B cell (primary cell): ENCODE data around the gene SREK1. TPM values are rescaled to one million over a fixed set of nuclear protein-coding genes. Genes with fewer than 3 reads are reported as not detected.

Experiments
- ATAC-seq: fragments of 200-7000 bp; cut with Tn5 transposase; one replicate; pipeline ENCODE4 v1.10.0; 2021; ENCODE audit warnings: low read depth, mild to moderate bottlenecking, moderate number of reproducible peaks, moderate library complexity
- CTCF ChIA-PET: fragments of 350-600 bp; sonication (Branson Sonifier 250); formaldehyde crosslinking; loops from one replicate; lab custom pipeline; 2021; ENCODE audit warnings: antibody characterized with exemption, inconsistent platforms; lab: Charles Lee
- POLR2A ChIA-PET: fragments of 350-600 bp; sonication (Branson Sonifier 250); formaldehyde crosslinking; loops from one replicate; lab custom pipeline; 2021; ENCODE audit warnings: antibody characterized with exemption; lab: Charles Lee
- DNase-seq: peaks from one replicate; pipeline ENCODE4 v3.0.0; 2013
- H2AFZ ChIP-seq: 2 replicates; pipeline ENCODE4 v1.6.1; 2012; ENCODE audit warnings: mild to moderate bottlenecking, low read depth, low read length; ENCODE audit not compliant: insufficient read depth, poor library complexity, severe bottlenecking
- H3K27ac ChIP-seq, 2 donors: 1 replicate in 1 of 2; 2 replicates in 1 of 2; pipeline ENCODE4 v1.5.1; 2012 to 2013; ENCODE audit warnings: low read length in 2 of 2, mild to moderate bottlenecking in 2 of 2, moderate library complexity in 1 of 2
- H3K27me3 ChIP-seq, 4 experiments: fragments of 200-600 bp in 1 of 4; sonication (generic) in 1 of 4; replicated peaks in 1 of 4; 1 replicate in 2 of 4; 2 replicates in 2 of 4; pipeline versions ENCODE4 v1.6.1 to v1.7.0; 2013 to 2016; ENCODE audit warnings: low read length in 3 of 4, mild to moderate bottlenecking in 2 of 4, mixed read lengths in 1 of 4, moderate library complexity in 1 of 4; ENCODE audit not compliant: insufficient read depth in 4 of 4, control insufficient read depth in 3 of 4; ENCODE audit errors: control extremely low read depth in 1 of 4
- H3K36me3 ChIP-seq, 2 experiments: replicated peaks in 1 of 2; 1 replicate in 1 of 2; 2 replicates in 1 of 2; pipeline versions ENCODE4 v1.6.1 to v1.7.1; 2013; ENCODE audit warnings: low read length in 1 of 2; ENCODE audit not compliant: insufficient read depth in 2 of 2, control insufficient read depth in 1 of 2; ENCODE audit errors: control extremely low read depth in 1 of 2, extremely low read depth in 1 of 2
- H3K4me1 ChIP-seq, 2 donors: fragments of 200-600 bp in 1 of 2; sonication (generic) in 1 of 2; 1 replicate in 1 of 2; 2 replicates in 1 of 2; pipeline versions ENCODE4 v1.5.1 to v1.6.1; 2013 to 2017; ENCODE audit warnings: low read length in 2 of 2; ENCODE audit not compliant: control insufficient read depth in 2 of 2, insufficient read depth in 2 of 2
- H3K4me2 ChIP-seq: replicated peaks from 2 replicates; pipeline ENCODE3; 2012; ENCODE audit warnings: mild to moderate bottlenecking, low read depth, low read length; ENCODE audit not compliant: poor library complexity, severe bottlenecking
- H3K4me3 ChIP-seq, 5 experiments: fragments of 200-600 bp in 1 of 5; sonication (generic) in 1 of 5; 1 replicate in 3 of 5; 2 replicates in 2 of 5; pipeline versions ENCODE4 v1.5.1 to v1.7.0; 2011 to 2016; ENCODE audit warnings: low read length in 4 of 5, mild to moderate bottlenecking in 4 of 5, low read depth in 2 of 5, control low read depth in 1 of 5, moderate library complexity in 1 of 5; ENCODE audit not compliant: insufficient read depth in 1 of 5; ENCODE audit errors: control extremely low read depth in 1 of 5, extremely low read depth in 1 of 5
- H3K79me2 ChIP-seq: fragments of 200-600 bp; sonication (generic); one replicate; pipeline ENCODE4 v1.6.0; 2016; ENCODE audit warnings: low read length; ENCODE audit not compliant: control insufficient read depth, insufficient read depth
- H3K9ac ChIP-seq: fragments of 200-600 bp; sonication (generic); 2 replicates; pipeline ENCODE4 v1.6.1; 2017; ENCODE audit warnings: mild to moderate bottlenecking, low read length, moderate library complexity
- H3K9me3 ChIP-seq, 3 donors: one replicate each; pipeline versions ENCODE4 v1.6.1 to v1.7.1; 2013; ENCODE audit warnings: low read length in 2 of 3; ENCODE audit not compliant: control insufficient read depth in 2 of 3, insufficient read depth in 1 of 3; ENCODE audit errors: control extremely low read depth in 1 of 3
- H4K20me1 ChIP-seq: 2 replicates; pipeline ENCODE4 v1.6.0; 2012; ENCODE audit warnings: mild to moderate bottlenecking, low read length; ENCODE audit not compliant: insufficient read depth, control insufficient read depth, poor library complexity, severe bottlenecking
- H3K27ac Mint-ChIP-seq: one replicate; pipeline ENCODE4 v1.8.0; 2021; ENCODE audit warnings: mixed read lengths
- H3K27me3 Mint-ChIP-seq: one replicate; pipeline ENCODE4 v1.8.0; 2021; ENCODE audit warnings: mixed read lengths
- H3K4me1 Mint-ChIP-seq: one replicate; pipeline ENCODE4 v1.8.0; 2021; ENCODE audit warnings: mixed read lengths
- H3K4me3 Mint-ChIP-seq: one replicate; pipeline ENCODE4 v1.8.0; 2021; ENCODE audit warnings: mixed read lengths
- H3K9me3 Mint-ChIP-seq: one replicate; pipeline ENCODE4 v1.8.0; 2022; ENCODE audit warnings: mixed read lengths; ENCODE audit not compliant: insufficient read depth
- CTCF ChIP-seq: fragments of 200-600 bp; IDR thresholded peaks from one replicate; pipeline ENCODE4 v1.8.0; 2022; ENCODE audit warnings: antibody characterized with exemption, mild to moderate bottlenecking
- EZH2 ChIP-seq: IDR thresholded peaks from 2 replicates; pipeline ENCODE4 v1.6.1; 2012; ENCODE audit warnings: borderline replicate concordance, low read depth, mild to moderate bottlenecking, moderate library complexity, low read length; ENCODE audit not compliant: insufficient read depth, poor library complexity, severe bottlenecking
- WGBS: methylation state at CpG from one replicate; pipeline ENCODE4 v1.1.5; 2013; ENCODE audit warnings: missing lambda C conversion rate; ENCODE audit not compliant: insufficient coverage; 5-methylcytosine and 5-hydroxymethylcytosine counted together
- intact Hi-C: fragments of 100-400 bp; cut with micrococcal nuclease; formaldehyde crosslinking; loops from one replicate; pipeline ENCODE4 v1.10.0; 2022
- polyA plus RNA-seq: library from polyadenylated mRNA; depleted of rRNA; stranded (reverse); fragments of >200 nt; gene quantifications from 2 replicates; pipeline ENCODE4 v1.2.3, GENCODE V29; 2012
- total RNA-seq, 2 donors: library from RNA; stranded (reverse); fragments of 120-200 nt in 1 of 2; gene quantifications; 1 replicate in 1 of 2; 2 replicates in 1 of 2; pipeline versions ENCODE4 v1.2.3 to v1.2.4, GENCODE V29; 2013 to 2022

SREK1 gene
- total and polyA plus RNA-seq, 2 donors (not counting 1 experiment from before 2014, with no cell fraction given), result 24.1 to 117 TPM

GRCh38 chr5:66231508-66231907, 87.4 kb downstream of the SREK1 start:
- ATAC-seq, result no peak
- Histone ChIP-seq H3K9ac (no peak overlapping the region), H3K27ac (no peak overlapping the region), H4K20me1 (no peaks in the 10 kb centered on the region), H3K79me2 (no peaks in the 10 kb centered on the region), H3K4me3 (no peak overlapping the region), H3K4me1 (no peaks in the 10 kb centered on the region), H2AFZ (no peak overlapping the region), H3K4me2 (no peak overlapping the region), H3K27me3 (no peaks in the 10 kb centered on the region), H3K36me3 (no peaks in the 10 kb centered on the region), H3K9me3 (no peaks in the 10 kb centered on the region)
- ChIA-PET POLR2A (no interaction called here), CTCF (no interaction called here)
- no CpG with 5 or more reads among the region's 2 CpGs for WGBS
- TF ChIP-seq EZH2 (no peak), CTCF (no peak)
- Mint-ChIP-seq H3K4me1 (no peaks in the 10 kb centered on the region), H3K27me3 (peaks cover 7% of the 10 kb centered on the region), H3K4me3 (no peak overlapping the region), H3K9me3 (no peaks in the 10 kb centered on the region), H3K27ac (no peak overlapping the region)
- intact Hi-C loops, result no loop called here
- no peak for DNase-seq

GRCh38 chr5:66232275-66232674, 88.2 kb downstream of the SREK1 start:
- H3K36me3 ChIP-seq, result no peaks in the 10 kb centered on the region
- no peak overlapping the region for H3K4me3 ChIP-seq
- intact Hi-C loops, result no loop called here
- POLR2A ChIA-PET, result interaction anchor here (0.6 kb wide), 1 partner anchor 294 kb away, joined by 3 read pairs; no protein-coding TSS in a partner anchor
- Mint-ChIP-seq H3K27ac (no peak overlapping the region), H3K4me1 (no peaks in the 10 kb centered on the region), H3K4me3 (no peak overlapping the region), H3K27me3 (peaks cover 7% of the 10 kb centered on the region), H3K9me3 (no peaks in the 10 kb centered on the region)
- H3K4me1 ChIP-seq, result no peaks in the 10 kb centered on the region
- peaks cover 0 to 3% (median 0%) of the 10 kb centered on the region in 3 donors for H3K9me3 ChIP-seq
- TF ChIP-seq CTCF (no peak), EZH2 (no peak)
- H3K27ac ChIP-seq, result no peak overlapping the region
- H3K27me3 ChIP-seq, result no peaks in the 10 kb centered on the region
- no peaks in the 10 kb centered on the region for H3K79me2 ChIP-seq
- no peak overlapping the region for H3K9ac ChIP-seq
- DNase-seq, result no peak
- WGBS, result no CpG with 5 or more reads among the region's 6 CpGs
- no peak for ATAC-seq
- H3K4me2 ChIP-seq, result no peak overlapping the region
- H2AFZ ChIP-seq, result no peak overlapping the region
- CTCF ChIA-PET, result no interaction called here
- no peaks in the 10 kb centered on the region for H4K20me1 ChIP-seq
